OCI-LY7 (cell line): Measurements from ENCODE around the gene IDUA.

Experiments
- EZH2phosphoT487 ChIP-seq: fragments of 200-600 bp; sonication (generic); IDR thresholded peaks from 2 replicates; pipeline ENCODE4 v1.6.1; 2018; ENCODE audit warnings: low read depth, borderline replicate concordance, mild to moderate bottlenecking, mixed run types, antibody characterized with exemption, low read length, moderate library complexity, mixed read lengths
- TF ChIP-seq, protein P1 (sequence below): fragments of 200-600 bp; sonication (generic); conservative IDR thresholded peaks from 2 replicates; pipeline ENCODE4 v1.5.1; 2014; ENCODE audit warnings: mild to moderate bottlenecking, antibody characterized with exemption, low read length, moderate library complexity, mixed read lengths

DNA sequence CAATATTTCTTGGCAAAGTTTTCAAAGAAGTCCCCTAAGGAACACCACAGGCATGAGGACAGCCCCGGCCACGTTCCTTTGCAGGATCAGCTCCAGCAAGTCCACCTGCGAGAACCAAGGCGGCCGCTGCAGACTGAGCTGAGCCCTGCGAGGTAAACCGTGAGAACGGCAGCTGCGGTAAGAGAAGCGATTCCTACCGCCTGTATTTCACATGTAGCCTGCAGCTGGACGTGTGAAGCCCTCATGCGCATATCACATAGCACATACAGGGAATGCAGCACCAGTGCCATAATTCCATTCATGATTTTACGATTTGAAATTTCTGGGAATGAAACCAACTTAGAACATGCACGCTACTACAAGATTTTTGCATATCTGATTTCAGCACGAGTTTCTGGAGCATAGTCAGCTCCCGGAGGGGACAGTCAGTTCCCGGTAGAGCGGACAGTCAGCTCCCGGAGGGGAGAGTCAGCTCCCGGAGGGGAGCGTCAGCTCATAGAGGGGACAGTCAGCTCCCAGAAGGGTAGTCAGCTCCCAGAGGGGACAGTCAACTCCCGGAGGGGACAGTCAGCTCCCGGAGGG lies 66.3 kb downstream of the IDUA start:
- TF ChIP-seq, protein P1, sequence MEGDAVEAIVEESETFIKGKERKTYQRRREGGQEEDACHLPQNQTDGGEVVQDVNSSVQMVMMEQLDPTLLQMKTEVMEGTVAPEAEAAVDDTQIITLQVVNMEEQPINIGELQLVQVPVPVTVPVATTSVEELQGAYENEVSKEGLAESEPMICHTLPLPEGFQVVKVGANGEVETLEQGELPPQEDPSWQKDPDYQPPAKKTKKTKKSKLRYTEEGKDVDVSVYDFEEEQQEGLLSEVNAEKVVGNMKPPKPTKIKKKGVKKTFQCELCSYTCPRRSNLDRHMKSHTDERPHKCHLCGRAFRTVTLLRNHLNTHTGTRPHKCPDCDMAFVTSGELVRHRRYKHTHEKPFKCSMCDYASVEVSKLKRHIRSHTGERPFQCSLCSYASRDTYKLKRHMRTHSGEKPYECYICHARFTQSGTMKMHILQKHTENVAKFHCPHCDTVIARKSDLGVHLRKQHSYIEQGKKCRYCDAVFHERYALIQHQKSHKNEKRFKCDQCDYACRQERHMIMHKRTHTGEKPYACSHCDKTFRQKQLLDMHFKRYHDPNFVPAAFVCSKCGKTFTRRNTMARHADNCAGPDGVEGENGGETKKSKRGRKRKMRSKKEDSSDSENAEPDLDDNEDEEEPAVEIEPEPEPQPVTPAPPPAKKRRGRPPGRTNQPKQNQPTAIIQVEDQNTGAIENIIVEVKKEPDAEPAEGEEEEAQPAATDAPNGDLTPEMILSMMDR, result no peak
- TF ChIP-seq EZH2phosphoT487, result no peak
